Suppressor macrophage treated with lipopolysaccharide for 1 hour (primary cell): ENCODE measurements around the gene MYL3.

ENCODE experiments used
- DNase-seq, 3 donors: peaks; one replicate each; pipeline ENCODE4 v3.0.0-alpha.2; 2020 to 2022

Gene MYL3

GRCh38 chr3:46864061-46864881 lies 1.0 kb upstream of the MYL3 start:
- DNase-seq: no peak

- DNase-seq: no peak
These were observed 747 bp downstream of the MYL3 start for GRCh38 chr3:46862369-46863025.

- no peak for DNase-seq
These were observed 1.5 kb downstream of the MYL3 start for GRCh38 chr3:46861605-46862368.

- no peak for DNase-seq
These were observed 2.2 kb downstream of the MYL3 start for GRCh38 chr3:46860810-46861604.

GRCh38 chr3:46860017-46860809 lies 3.0 kb downstream of the MYL3 start:
- DNase-seq: peak; percentile 25 to 62 (median 44)

GRCh38 chr3:46859001-46859710 lies 4.1 kb downstream of the MYL3 start:
- DNase-seq: no peak

- DNase-seq: no peak
These were observed 4.8 kb downstream of the MYL3 start for GRCh38 chr3:46858456-46858855.

GRCh38 chr3:46857485-46858341 lies 5.5 kb downstream of the MYL3 start:
- DNase-seq: no peak

GRCh38 chr3:46856576-46857471 lies 6.4 kb downstream of the MYL3 start:
- DNase-seq: no peak

- no peak for DNase-seq
These were observed 8.7 kb downstream of the MYL3 start for GRCh38 chr3:46854555-46854991.

GRCh38 chr3:46853441-46854415 lies 9.5 kb downstream of the MYL3 start:
- no peak for DNase-seq

GRCh38 chr3:46852839-46853355 lies 10.3 kb downstream of the MYL3 start:
- no peak for DNase-seq

GRCh38 chr3:46852334-46852720 lies 10.9 kb downstream of the MYL3 start:
- DNase-seq: no peak

- DNase-seq: no peak
These were observed 11.6 kb downstream of the MYL3 start for GRCh38 chr3:46851364-46852333.

GRCh38 chr3:46850468-46850779 lies 12.8 kb downstream of the MYL3 start:
- no peak for DNase-seq

GRCh38 chr3:46849686-46850467 lies 13.4 kb downstream of the MYL3 start:
- no peak for DNase-seq
